ENCODE data around the gene PPARD. TPM values are rescaled to one million over a fixed set of nuclear protein-coding genes. Genes with fewer than 3 reads are reported as not detected.
A peak's percentile ranks its signal among the peaks of the same experiment; 100 is the strongest.

The PPARD gene
- total RNA-seq, 1 donor from 2014 or later: 21.4 TPM

DNA sequence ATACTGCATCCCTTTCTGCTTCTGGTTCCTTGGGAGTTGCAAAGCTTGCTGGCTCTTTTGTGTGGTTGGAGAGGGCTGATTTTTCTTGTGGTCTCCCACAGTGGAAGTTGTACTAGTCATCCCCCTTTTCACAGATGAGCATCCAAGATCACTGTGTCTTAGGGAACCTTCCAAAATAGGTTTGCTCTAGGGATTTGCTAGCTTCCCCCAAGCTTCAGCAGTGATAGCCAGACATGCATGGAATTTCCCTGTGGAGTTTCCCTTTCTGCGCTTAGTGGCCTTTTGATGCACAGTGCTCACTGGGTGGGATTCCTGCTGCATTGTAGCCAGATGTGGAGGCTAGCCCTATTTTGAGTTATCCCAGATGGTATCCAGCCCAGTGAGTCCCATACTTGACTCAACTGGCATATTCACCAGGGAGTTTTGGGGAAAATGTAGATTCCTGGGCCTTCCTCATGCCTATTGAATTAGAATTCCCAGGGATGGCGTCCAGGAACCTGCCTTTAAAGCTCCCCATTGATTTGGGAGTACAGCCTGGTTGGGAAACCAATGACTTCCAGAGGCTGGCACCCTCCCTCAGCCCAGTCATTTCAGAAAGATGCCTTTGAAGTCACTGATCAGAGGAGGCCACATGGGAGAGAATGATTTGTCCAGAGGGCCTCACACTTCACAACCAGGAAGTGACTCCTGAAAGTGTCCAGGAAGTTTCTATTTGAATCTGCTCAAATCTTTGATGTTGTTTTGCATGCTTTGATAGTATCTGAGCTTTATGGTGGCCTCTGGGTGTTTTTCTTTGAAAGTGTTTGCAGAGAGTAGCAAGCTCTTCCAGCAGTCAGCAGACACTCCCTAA, 25.9 kb downstream of the PPARD start:
- Mint-ChIP-seq H3K27me3 (no peaks in the 10 kb centered on the region), H3K9me3 (no peaks in the 10 kb centered on the region), H3K36me3 (ENCODE audit: low read depth) (peaks cover 12% of the 10 kb centered on the region), H3K4me1 (peaks cover 65% of the 10 kb centered on the region), H3K27ac (peak overlapping the region; percentile 19), H3K4me3 (no peak overlapping the region)
- TF ChIP-seq, protein P1, sequence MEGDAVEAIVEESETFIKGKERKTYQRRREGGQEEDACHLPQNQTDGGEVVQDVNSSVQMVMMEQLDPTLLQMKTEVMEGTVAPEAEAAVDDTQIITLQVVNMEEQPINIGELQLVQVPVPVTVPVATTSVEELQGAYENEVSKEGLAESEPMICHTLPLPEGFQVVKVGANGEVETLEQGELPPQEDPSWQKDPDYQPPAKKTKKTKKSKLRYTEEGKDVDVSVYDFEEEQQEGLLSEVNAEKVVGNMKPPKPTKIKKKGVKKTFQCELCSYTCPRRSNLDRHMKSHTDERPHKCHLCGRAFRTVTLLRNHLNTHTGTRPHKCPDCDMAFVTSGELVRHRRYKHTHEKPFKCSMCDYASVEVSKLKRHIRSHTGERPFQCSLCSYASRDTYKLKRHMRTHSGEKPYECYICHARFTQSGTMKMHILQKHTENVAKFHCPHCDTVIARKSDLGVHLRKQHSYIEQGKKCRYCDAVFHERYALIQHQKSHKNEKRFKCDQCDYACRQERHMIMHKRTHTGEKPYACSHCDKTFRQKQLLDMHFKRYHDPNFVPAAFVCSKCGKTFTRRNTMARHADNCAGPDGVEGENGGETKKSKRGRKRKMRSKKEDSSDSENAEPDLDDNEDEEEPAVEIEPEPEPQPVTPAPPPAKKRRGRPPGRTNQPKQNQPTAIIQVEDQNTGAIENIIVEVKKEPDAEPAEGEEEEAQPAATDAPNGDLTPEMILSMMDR (IDR thresholded peaks at IDR 0.05): no peak
- intact Hi-C loops (cut with micrococcal nuclease): no loop called here
- ATAC-seq (ENCODE audit: low read depth) (no peak), DNase-seq (no peak)
- ChIA-PET CTCF (no interaction called here), POLR2A (interaction anchor here (1.2 kb wide), 1 partner anchor 19 kb away, joined by 3 read pairs; no protein-coding TSS in a partner anchor)

DNA sequence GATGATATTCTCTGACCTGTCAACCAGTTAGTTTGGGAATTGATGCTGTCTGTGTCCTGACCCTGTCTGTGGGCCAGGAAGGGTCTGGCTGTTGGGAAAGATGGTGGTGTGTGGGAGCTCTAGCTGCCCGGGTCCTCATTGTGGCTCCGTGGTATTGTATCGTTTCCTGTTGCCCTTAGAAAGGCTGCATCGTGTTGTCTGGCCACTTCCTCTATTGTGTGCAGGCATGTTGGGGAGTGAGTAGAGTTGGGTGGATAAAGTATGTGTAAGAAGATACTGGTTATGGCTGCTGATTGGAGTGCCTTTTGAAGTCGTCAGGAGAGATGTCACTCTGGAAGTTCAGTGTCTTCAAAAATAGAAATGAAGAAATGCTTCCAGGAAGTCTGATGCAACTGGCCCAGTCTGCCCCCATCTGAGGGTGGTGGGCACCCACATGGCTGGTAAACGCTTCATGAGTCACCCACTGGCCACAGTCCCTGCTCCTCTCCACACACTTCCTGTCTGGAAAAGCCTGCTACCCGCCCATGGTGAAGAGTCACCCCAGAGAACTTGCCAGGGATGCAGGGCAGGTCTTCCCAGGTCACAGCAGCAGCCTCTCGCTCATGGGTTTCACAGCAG, 27.9 kb downstream of the PPARD start:
- intact Hi-C loops (cut with micrococcal nuclease): no loop called here
- Mint-ChIP-seq H3K9me3 (no peaks in the 10 kb centered on the region), H3K36me3 (ENCODE audit: low read depth) (peaks cover 17% of the 10 kb centered on the region), H3K4me3 (peak overlapping the region; percentile 74), H3K27ac (peak overlapping the region; percentile 73), H3K27me3 (no peaks in the 10 kb centered on the region), H3K4me1 (peaks cover 65% of the 10 kb centered on the region)
- ChIA-PET POLR2A (interaction anchor here (1.4 kb wide), 1 partner anchor 98 kb away, joined by 3 read pairs; the partner anchor contains the start of gene RPL10A), CTCF (no interaction called here)
- TF ChIP-seq, protein P1 (IDR thresholded peaks at IDR 0.05): no peak
- DNase-seq (no peak), ATAC-seq (ENCODE audit: low read depth) (peak; percentile 81)

DNA sequence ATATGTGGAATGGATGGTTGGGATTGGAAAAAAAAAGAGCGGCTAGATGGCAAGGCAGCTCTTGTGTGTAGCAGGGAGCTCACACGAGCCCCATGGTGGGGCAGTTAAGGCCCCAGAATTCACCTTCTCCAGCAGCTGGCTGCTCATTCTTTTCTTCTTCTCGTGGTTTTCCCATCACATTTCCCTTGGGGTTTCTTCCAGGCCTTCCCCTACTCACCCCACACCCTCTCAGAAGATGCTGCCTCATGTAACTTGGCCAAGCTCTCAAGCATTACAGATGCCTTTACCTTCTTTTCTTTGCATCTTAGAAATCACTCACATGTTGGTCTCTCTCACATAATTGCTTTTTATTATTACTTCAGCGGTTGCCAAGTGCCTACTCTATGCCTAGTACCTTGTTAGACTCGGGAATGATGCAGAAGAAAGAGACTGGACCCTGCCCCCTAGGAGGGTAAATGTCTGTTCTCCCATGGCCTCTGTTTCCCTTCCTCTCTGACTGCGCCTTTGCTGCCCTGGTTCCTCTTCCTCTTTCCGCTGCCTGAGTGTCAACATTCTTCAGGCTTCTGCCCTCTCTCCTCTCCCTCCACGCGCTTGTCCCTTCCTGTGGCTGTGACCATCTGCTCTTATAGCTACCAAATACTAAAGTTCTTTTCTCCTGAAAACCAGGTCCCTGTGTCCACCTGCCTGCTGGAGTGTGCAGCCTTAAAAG, 28.6 kb downstream of the PPARD start:
- peaks cover 17% of the 10 kb centered on the region for H3K36me3 Mint-ChIP-seq (ENCODE audit: low read depth)

DNA sequence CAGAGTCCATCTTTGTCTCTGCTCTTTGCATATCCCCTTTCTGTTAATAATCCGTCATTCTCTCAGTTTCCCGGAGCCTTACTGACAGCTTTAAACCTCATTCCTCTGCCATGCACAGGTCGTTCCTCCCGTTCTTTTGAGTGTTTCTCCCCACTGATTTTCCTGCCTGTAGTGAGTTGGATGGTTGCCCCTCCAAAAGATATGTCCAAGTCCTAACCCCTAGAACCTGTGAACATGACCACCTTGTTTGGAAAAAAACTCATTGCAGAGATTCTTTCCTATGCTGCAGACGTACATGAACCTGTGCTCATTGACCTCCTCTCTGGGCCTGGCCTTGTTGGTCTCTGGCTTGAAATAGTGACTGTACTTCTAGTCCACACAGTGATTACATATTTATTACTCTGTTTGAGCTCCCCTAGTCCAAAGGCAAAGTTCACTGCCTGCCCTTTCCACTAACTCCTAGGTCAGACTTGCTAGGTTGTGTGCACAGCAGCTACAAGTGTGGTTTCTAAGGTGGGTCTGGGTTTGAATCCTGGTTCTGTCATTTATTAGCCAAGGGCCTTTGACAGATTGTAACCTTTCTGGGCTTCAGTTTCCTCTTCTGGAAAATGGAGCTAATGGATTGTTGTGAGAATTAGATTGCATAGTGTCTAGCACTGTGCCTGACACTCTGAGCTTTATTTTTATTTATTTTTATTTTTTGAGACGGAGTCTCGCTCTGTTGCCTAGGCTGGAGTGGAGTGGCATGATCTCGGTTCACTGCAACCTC, 29.3 kb downstream of the PPARD start:
- no peaks in the 10 kb centered on the region for H3K27me3 Mint-ChIP-seq
- POLR2A ChIA-PET: no interaction called here
- H3K9me3 Mint-ChIP-seq: no peaks in the 10 kb centered on the region
- TF ChIP-seq, protein P1 (IDR thresholded peaks at IDR 0.05): no peak
- peak overlapping the region; percentile 74 for H3K4me3 Mint-ChIP-seq
- intact Hi-C loops (cut with micrococcal nuclease): loop anchor here (1.0 kb wide), 1 partner anchor 23 kb away; no protein-coding TSS in a partner anchor
- H3K27ac Mint-ChIP-seq: peak overlapping the region; percentile 73
- peaks cover 17% of the 10 kb centered on the region for H3K36me3 Mint-ChIP-seq (ENCODE audit: low read depth)
- ATAC-seq (ENCODE audit: low read depth) (no peak), DNase-seq (no peak)
- H3K4me1 Mint-ChIP-seq: peaks cover 63% of the 10 kb centered on the region
- CTCF ChIA-PET: interaction anchor here (1.1 to 1.3 kb wide), 2 partner anchors 77 to 78 kb away, joined by 3 to 6 read pairs; no protein-coding TSS in a partner anchor

More for the DNA sequence above, 28.6 kb downstream of the PPARD start:
- no peaks in the 10 kb centered on the region for H3K27me3 Mint-ChIP-seq
- H3K4me3 Mint-ChIP-seq: peak overlapping the region; percentile 74
- peak overlapping the region; percentile 73 for H3K27ac Mint-ChIP-seq
- TF ChIP-seq, protein P1 (IDR thresholded peaks at IDR 0.05): no peak
- ATAC-seq (ENCODE audit: low read depth) (peak; percentile 57), DNase-seq (no peak)
- POLR2A ChIA-PET: no interaction called here
- CTCF ChIA-PET: interaction anchor here (1.1 to 1.3 kb wide), 2 partner anchors 77 to 78 kb away, joined by 3 to 6 read pairs; no protein-coding TSS in a partner anchor
- H3K4me1 Mint-ChIP-seq: peaks cover 59% of the 10 kb centered on the region
- intact Hi-C loops (cut with micrococcal nuclease): loop anchor here (1.0 kb wide), 1 partner anchor 23 kb away; no protein-coding TSS in a partner anchor
- H3K9me3 Mint-ChIP-seq: no peaks in the 10 kb centered on the region

Data from activated B cell treated with CpG ODN at 0.5 μM for 24 hours (primary cell).